Measurements from ENCODE around the gene BRAF. TPM values are rescaled to one million over a fixed set of nuclear protein-coding genes. Genes with fewer than 3 reads are reported as not detected.
"Not testable (repeated sequence)": the region's sequence is repeated elsewhere in the genome, so short reads cannot be mapped to it uniquely, and the experiment has no call there.

BRAF gene
- total RNA-seq, 1 experiment from 2014 or later: 31.3 TPM

DNA sequence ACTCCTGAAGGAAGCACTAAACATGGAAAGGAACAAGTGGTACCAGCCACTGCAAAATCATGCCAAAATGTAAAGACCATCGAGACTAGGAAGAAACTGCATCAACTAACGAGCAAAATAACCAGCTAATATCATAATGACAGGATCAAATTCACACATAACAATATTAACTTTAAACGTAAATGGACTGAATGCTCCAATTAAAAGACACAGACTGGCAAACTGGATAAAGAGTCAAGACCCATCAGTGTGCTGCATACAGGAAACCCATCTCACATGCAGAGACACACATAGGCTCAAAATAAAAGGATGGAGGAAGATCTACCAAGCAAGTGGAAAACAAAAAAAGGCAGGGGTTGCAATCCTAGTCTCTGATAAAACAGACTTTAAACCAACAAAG lies 163.4 kb downstream of the BRAF start:
- H3K36me3 Mint-ChIP-seq (ENCODE audit: insufficient read depth, unreplicated experiment): not testable (repeated sequence)

DNA sequence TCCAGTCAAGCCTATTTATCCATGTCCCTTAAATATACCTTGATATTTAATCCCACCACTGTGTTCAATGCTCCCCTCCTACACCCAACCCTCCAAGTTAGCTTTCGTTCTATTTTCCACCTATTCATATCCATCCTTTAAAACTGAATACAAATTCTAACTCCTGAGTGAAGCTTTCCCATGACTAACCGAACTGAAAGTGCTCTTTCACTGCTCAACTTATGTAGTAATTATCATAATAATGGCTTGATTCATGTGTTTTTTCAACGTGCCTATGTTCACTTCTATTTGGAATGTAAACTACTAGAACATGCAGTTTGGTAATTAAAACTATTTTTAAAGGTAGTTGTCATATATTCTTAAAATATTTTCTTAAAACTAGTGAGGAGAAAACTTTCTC lies 170.2 kb downstream of the BRAF start:
- TF ChIP-seq, protein P1, sequence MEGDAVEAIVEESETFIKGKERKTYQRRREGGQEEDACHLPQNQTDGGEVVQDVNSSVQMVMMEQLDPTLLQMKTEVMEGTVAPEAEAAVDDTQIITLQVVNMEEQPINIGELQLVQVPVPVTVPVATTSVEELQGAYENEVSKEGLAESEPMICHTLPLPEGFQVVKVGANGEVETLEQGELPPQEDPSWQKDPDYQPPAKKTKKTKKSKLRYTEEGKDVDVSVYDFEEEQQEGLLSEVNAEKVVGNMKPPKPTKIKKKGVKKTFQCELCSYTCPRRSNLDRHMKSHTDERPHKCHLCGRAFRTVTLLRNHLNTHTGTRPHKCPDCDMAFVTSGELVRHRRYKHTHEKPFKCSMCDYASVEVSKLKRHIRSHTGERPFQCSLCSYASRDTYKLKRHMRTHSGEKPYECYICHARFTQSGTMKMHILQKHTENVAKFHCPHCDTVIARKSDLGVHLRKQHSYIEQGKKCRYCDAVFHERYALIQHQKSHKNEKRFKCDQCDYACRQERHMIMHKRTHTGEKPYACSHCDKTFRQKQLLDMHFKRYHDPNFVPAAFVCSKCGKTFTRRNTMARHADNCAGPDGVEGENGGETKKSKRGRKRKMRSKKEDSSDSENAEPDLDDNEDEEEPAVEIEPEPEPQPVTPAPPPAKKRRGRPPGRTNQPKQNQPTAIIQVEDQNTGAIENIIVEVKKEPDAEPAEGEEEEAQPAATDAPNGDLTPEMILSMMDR (IDR thresholded peaks at IDR 0.05; ENCODE audit: unreplicated experiment): no peak
- CTCF ChIA-PET: no interaction called here
- H3K9me3 Mint-ChIP-seq (ENCODE audit: low read depth, unreplicated experiment): no peaks in the 10 kb centered on the region
- H3K4me1 Mint-ChIP-seq (ENCODE audit: low read depth, unreplicated experiment): no peaks in the 10 kb centered on the region
- no peaks in the 10 kb centered on the region for H3K36me3 Mint-ChIP-seq (ENCODE audit: insufficient read depth, unreplicated experiment)
- intact Hi-C loops (cut with micrococcal nuclease; ENCODE audit: unreplicated experiment): no loop called here
- no peak overlapping the region for H3K4me3 Mint-ChIP-seq (ENCODE audit: low read depth, unreplicated experiment)
- no TSS peak for BruUV-seq (replicated peaks)
- no peaks in the 10 kb centered on the region for H3K27me3 Mint-ChIP-seq (ENCODE audit: unreplicated experiment)
- H3K27ac Mint-ChIP-seq (ENCODE audit: unreplicated experiment): no peak overlapping the region
- no peak for DNase-seq

More for the DNA sequence above, 163.4 kb downstream of the BRAF start:
- H3K4me3 Mint-ChIP-seq (ENCODE audit: low read depth, unreplicated experiment); DNase-seq; H3K27ac Mint-ChIP-seq (ENCODE audit: unreplicated experiment); H3K9me3 Mint-ChIP-seq (ENCODE audit: low read depth, unreplicated experiment); H3K4me1 Mint-ChIP-seq (ENCODE audit: low read depth, unreplicated experiment); H3K27me3 Mint-ChIP-seq (ENCODE audit: unreplicated experiment); CTCF ChIA-PET; BruUV-seq (replicated peaks); intact Hi-C loops (cut with micrococcal nuclease; ENCODE audit: unreplicated experiment): not testable (repeated sequence)

DNA sequence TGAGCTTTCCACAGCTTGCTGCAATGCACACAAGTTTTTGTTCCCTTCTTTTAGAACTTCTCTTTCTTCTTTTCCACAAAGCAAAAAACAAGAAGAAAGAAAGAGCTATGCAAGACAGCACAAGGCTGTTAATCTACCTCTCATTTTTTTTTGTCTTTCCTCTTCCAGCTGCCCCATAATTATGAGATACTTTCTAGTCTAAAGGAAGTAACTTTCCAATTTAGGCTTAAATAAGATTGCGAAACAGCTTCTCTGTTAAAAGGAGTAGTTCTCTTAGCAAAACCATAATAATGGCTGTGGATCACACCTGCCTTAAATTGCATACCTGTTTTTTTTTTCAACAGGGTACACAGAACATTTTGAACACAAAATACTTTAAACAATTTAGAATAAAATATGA lies 172.2 kb downstream of the BRAF start:
- CTCF ChIA-PET: interaction anchor here (0.6 kb wide), 1 partner anchor 14 kb away, joined by 8 read pairs; no protein-coding TSS in a partner anchor
- H3K36me3 Mint-ChIP-seq (ENCODE audit: insufficient read depth, unreplicated experiment): no peaks in the 10 kb centered on the region
- BruUV-seq (replicated peaks): no TSS peak

DNA sequence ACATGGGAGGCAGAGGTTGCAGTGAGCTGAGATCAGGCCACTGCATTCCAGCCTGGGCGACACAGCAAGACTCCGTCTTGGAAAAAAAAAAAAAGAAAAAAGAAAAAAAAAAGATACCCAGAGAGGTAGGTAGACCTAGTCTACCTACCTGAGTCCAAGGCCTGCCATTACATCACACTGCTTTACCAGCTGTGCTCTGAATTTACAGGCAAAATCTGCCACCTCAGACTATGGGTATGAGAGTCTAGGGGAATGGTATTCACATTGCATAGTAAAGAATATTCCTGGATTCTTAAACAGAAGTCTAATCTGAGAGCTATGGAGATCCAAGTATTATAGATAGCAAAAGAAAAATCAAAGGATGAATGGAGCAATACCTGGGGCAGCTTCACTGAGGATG lies 178.0 kb downstream of the BRAF start:
- CTCF ChIA-PET: interaction anchor here (0.7 kb wide), 1 partner anchor 192 kb away, joined by 3 read pairs; no protein-coding TSS in a partner anchor
- intact Hi-C loops (cut with micrococcal nuclease; ENCODE audit: unreplicated experiment): no loop called here
- Mint-ChIP-seq H3K36me3 (ENCODE audit: insufficient read depth, unreplicated experiment) (no peaks in the 10 kb centered on the region), H3K27me3 (ENCODE audit: unreplicated experiment) (no peaks in the 10 kb centered on the region), H3K4me3 (ENCODE audit: low read depth, unreplicated experiment) (no peak overlapping the region), H3K9me3 (ENCODE audit: low read depth, unreplicated experiment) (no peaks in the 10 kb centered on the region), H3K27ac (ENCODE audit: unreplicated experiment) (no peak overlapping the region), H3K4me1 (ENCODE audit: low read depth, unreplicated experiment) (no peaks in the 10 kb centered on the region)
- TF ChIP-seq, protein P1 (IDR thresholded peaks at IDR 0.05; ENCODE audit: unreplicated experiment): no peak
- no TSS peak for BruUV-seq (replicated peaks)
- no peak for DNase-seq

More for the DNA sequence above, 172.2 kb downstream of the BRAF start:
- H3K9me3 Mint-ChIP-seq (ENCODE audit: low read depth, unreplicated experiment): no peaks in the 10 kb centered on the region
- TF ChIP-seq, protein P1 (IDR thresholded peaks at IDR 0.05; ENCODE audit: unreplicated experiment): no peak
- no peaks in the 10 kb centered on the region for H3K4me1 Mint-ChIP-seq (ENCODE audit: low read depth, unreplicated experiment)
- H3K4me3 Mint-ChIP-seq (ENCODE audit: low read depth, unreplicated experiment): no peak overlapping the region
- no peak for DNase-seq
- intact Hi-C loops (cut with micrococcal nuclease; ENCODE audit: unreplicated experiment): no loop called here
- no peak overlapping the region for H3K27ac Mint-ChIP-seq (ENCODE audit: unreplicated experiment)
- no peaks in the 10 kb centered on the region for H3K27me3 Mint-ChIP-seq (ENCODE audit: unreplicated experiment)

DNA sequence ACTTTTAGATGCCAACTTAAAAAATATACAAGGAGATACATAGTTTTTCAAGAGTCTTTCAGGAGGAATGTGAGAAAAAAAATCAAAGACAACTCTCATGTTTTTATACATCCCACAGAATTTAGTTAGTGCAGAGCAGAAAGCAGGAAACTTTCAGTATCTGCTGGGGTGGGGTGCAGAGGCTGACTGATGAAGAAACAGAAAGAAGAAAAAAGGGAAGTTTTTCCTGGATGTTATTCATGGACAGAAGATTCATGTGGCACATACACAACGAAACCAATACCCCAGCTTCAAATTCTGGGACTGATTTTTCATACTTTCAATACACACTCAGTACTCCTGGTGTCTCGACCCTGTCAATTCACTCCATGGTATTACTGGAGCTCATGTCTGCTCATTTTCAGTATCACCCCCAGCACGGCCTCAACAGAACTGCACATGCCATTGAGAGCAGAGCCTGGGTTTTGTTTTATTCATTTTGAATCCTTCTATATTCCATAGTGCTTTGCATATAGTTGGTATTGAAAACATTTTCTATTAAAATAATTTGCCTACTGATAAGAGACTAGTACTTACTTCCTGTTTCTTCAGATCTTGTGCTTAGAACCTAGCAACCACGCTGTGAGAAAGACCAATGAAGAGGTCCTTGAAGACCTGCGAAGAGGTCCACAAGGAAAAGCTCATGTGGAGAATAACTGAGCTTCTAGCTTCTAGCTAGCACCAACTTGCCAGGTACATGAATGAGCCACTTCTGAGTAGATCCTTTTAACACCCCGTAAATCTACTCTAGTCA lies 179.3 kb downstream of the BRAF start:
- H3K36me3 Mint-ChIP-seq (ENCODE audit: insufficient read depth, unreplicated experiment): no peaks in the 10 kb centered on the region
- no peak overlapping the region for H3K4me3 Mint-ChIP-seq (ENCODE audit: low read depth, unreplicated experiment)
- no peaks in the 10 kb centered on the region for H3K27me3 Mint-ChIP-seq (ENCODE audit: unreplicated experiment)
- CTCF ChIA-PET: no interaction called here
- DNase-seq: no peak
- no TSS peak for BruUV-seq (replicated peaks)
- TF ChIP-seq, protein P1 (IDR thresholded peaks at IDR 0.05; ENCODE audit: unreplicated experiment): no peak
- H3K27ac Mint-ChIP-seq (ENCODE audit: unreplicated experiment): no peak overlapping the region
- H3K4me1 Mint-ChIP-seq (ENCODE audit: low read depth, unreplicated experiment): no peaks in the 10 kb centered on the region
- intact Hi-C loops (cut with micrococcal nuclease; ENCODE audit: unreplicated experiment): no loop called here
- H3K9me3 Mint-ChIP-seq (ENCODE audit: low read depth, unreplicated experiment): no peaks in the 10 kb centered on the region
